ENCODE measurements around the gene ADAMTS7. TPM values are rescaled to one million over a fixed set of nuclear protein-coding genes. Genes with fewer than 3 reads are reported as not detected.
"Not testable (repeated sequence)": the region's sequence is repeated elsewhere in the genome, so short reads cannot be mapped to it uniquely, and the experiment has no call there.

ADAMTS7 gene
- total RNA-seq, 1 experiment from 2014 or later: 10.7 TPM

DNA sequence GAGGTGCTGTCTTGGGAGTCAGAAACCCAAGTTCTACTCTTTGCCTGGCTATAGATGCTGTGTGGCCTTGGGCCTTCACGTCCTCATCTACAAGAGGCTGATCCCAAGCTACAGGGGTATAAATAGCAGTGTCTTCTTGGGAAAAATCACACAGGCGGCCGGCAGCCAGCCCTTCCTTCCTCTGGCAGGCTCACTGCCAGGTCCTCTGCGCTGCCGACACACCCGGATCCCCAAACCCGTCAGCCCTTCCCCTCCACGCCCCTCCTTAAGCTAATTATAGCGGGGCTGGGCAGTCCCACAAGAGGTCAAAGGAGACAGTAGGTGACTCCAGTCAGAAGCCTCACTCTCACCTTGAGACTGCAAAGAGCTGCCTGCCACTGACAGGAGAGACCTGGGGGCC is 31.3 kb downstream of the ADAMTS7 start:
- DNase-seq (ENCODE audit: unreplicated experiment); H3K36me3 Mint-ChIP-seq (ENCODE audit: insufficient read depth, unreplicated experiment); H3K9me3 Mint-ChIP-seq (ENCODE audit: unreplicated experiment); H3K27me3 Mint-ChIP-seq (ENCODE audit: insufficient read depth, unreplicated experiment); CTCF ChIA-PET; H3K27ac Mint-ChIP-seq (ENCODE audit: low read depth, unreplicated experiment); H3K4me3 Mint-ChIP-seq (ENCODE audit: unreplicated experiment); H3K4me1 Mint-ChIP-seq (ENCODE audit: insufficient read depth, unreplicated experiment); POLR2A ChIA-PET; intact Hi-C loops (cut with micrococcal nuclease); BruUV-seq (replicated peaks): not testable (repeated sequence)

GRCh38 chr15:78779176-78779785 is 32.0 kb downstream of the ADAMTS7 start:
- H3K4me1 Mint-ChIP-seq (ENCODE audit: insufficient read depth, unreplicated experiment); H3K4me3 Mint-ChIP-seq (ENCODE audit: unreplicated experiment); H3K36me3 Mint-ChIP-seq (ENCODE audit: insufficient read depth, unreplicated experiment); intact Hi-C loops (cut with micrococcal nuclease); BruUV-seq (replicated peaks); DNase-seq (ENCODE audit: unreplicated experiment); CTCF ChIA-PET; POLR2A ChIA-PET; H3K27me3 Mint-ChIP-seq (ENCODE audit: insufficient read depth, unreplicated experiment); H3K27ac Mint-ChIP-seq (ENCODE audit: low read depth, unreplicated experiment); H3K9me3 Mint-ChIP-seq (ENCODE audit: unreplicated experiment): not testable (repeated sequence)

DNA sequence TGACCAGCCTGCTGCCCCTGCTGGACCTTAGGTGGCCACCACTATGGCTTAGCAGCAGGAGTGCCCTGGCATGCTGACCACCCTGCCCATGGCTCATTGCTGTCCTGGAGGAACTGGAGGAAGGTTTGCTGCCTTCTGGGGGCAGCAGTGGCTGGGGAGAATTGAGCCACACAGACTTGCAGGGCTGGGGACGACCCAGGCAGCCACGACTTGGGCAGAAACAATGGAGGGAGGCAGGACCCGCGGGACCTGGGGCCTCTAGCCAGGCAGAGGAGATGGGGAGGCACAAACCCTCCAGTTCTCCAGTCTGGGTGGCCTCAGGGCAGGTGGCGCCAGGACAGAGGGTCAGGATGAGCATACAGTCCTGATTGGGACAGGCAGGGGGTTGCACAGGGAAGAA is 32.8 kb downstream of the ADAMTS7 start:
- Mint-ChIP-seq H3K4me1 (ENCODE audit: insufficient read depth, unreplicated experiment) (no peaks in the 10 kb centered on the region), H3K4me3 (ENCODE audit: unreplicated experiment) (no peak overlapping the region), H3K27ac (ENCODE audit: low read depth, unreplicated experiment) (peak overlapping the region; percentile 81), H3K27me3 (ENCODE audit: insufficient read depth, unreplicated experiment) (no peaks in the 10 kb centered on the region), H3K9me3 (ENCODE audit: unreplicated experiment) (no peaks in the 10 kb centered on the region), H3K36me3 (ENCODE audit: insufficient read depth, unreplicated experiment) (peaks cover 6% of the 10 kb centered on the region)
- intact Hi-C loops (cut with micrococcal nuclease): no loop called here
- no TSS peak for BruUV-seq (replicated peaks)
- CTCF ChIA-PET: no interaction called here
- POLR2A ChIA-PET: no interaction called here
- DNase-seq (ENCODE audit: unreplicated experiment): no peak
- TF ChIP-seq, protein P1, sequence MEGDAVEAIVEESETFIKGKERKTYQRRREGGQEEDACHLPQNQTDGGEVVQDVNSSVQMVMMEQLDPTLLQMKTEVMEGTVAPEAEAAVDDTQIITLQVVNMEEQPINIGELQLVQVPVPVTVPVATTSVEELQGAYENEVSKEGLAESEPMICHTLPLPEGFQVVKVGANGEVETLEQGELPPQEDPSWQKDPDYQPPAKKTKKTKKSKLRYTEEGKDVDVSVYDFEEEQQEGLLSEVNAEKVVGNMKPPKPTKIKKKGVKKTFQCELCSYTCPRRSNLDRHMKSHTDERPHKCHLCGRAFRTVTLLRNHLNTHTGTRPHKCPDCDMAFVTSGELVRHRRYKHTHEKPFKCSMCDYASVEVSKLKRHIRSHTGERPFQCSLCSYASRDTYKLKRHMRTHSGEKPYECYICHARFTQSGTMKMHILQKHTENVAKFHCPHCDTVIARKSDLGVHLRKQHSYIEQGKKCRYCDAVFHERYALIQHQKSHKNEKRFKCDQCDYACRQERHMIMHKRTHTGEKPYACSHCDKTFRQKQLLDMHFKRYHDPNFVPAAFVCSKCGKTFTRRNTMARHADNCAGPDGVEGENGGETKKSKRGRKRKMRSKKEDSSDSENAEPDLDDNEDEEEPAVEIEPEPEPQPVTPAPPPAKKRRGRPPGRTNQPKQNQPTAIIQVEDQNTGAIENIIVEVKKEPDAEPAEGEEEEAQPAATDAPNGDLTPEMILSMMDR (IDR thresholded peaks at IDR 0.05; ENCODE audit: unreplicated experiment): no peak

- H3K9me3 Mint-ChIP-seq (ENCODE audit: unreplicated experiment); POLR2A ChIA-PET; DNase-seq (ENCODE audit: unreplicated experiment); intact Hi-C loops (cut with micrococcal nuclease); H3K27ac Mint-ChIP-seq (ENCODE audit: low read depth, unreplicated experiment); H3K4me1 Mint-ChIP-seq (ENCODE audit: insufficient read depth, unreplicated experiment); BruUV-seq (replicated peaks); H3K4me3 Mint-ChIP-seq (ENCODE audit: unreplicated experiment); H3K36me3 Mint-ChIP-seq (ENCODE audit: insufficient read depth, unreplicated experiment); H3K27me3 Mint-ChIP-seq (ENCODE audit: insufficient read depth, unreplicated experiment); CTCF ChIA-PET: not testable (repeated sequence)
These were observed 33.3 kb downstream of the ADAMTS7 start for GRCh38 chr15:78777953-78778345.

DNA sequence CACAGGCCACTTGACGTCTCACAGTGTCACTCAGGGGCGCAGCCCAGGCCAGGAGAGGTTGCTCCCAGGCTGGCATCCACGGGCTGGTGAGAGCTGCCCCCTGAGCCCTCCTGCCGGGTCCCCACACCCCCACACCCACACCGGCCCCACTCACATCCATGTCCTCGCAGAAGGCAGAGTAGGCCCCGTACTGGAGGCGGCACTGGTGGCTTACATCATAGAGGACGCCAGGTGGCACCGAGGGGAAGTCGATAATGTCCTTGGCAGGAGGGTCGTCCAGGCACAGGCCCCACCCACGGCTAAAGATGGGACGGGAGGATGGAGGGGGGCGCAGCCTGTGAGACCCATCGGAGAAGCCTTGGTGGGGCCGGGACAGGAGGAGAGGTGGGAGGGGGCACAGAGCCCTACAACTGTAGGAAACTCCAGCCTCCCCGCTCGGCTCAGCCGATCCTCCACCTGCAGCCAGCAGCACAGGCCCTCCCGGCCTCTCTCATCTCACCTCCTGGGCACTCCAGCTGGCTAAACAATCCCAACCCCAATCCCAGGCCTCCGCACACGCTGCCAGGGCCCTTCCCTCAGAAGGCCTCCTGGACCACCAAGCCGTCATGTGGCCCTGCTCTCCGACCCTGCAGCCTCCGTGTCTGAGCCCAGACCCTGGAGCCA is 33.8 kb downstream of the ADAMTS7 start:
- H3K36me3 Mint-ChIP-seq (ENCODE audit: insufficient read depth, unreplicated experiment); CTCF ChIA-PET; H3K4me1 Mint-ChIP-seq (ENCODE audit: insufficient read depth, unreplicated experiment); H3K27ac Mint-ChIP-seq (ENCODE audit: low read depth, unreplicated experiment); H3K4me3 Mint-ChIP-seq (ENCODE audit: unreplicated experiment); DNase-seq (ENCODE audit: unreplicated experiment); BruUV-seq (replicated peaks); H3K27me3 Mint-ChIP-seq (ENCODE audit: insufficient read depth, unreplicated experiment); H3K9me3 Mint-ChIP-seq (ENCODE audit: unreplicated experiment); intact Hi-C loops (cut with micrococcal nuclease); POLR2A ChIA-PET: not testable (repeated sequence)

DNA sequence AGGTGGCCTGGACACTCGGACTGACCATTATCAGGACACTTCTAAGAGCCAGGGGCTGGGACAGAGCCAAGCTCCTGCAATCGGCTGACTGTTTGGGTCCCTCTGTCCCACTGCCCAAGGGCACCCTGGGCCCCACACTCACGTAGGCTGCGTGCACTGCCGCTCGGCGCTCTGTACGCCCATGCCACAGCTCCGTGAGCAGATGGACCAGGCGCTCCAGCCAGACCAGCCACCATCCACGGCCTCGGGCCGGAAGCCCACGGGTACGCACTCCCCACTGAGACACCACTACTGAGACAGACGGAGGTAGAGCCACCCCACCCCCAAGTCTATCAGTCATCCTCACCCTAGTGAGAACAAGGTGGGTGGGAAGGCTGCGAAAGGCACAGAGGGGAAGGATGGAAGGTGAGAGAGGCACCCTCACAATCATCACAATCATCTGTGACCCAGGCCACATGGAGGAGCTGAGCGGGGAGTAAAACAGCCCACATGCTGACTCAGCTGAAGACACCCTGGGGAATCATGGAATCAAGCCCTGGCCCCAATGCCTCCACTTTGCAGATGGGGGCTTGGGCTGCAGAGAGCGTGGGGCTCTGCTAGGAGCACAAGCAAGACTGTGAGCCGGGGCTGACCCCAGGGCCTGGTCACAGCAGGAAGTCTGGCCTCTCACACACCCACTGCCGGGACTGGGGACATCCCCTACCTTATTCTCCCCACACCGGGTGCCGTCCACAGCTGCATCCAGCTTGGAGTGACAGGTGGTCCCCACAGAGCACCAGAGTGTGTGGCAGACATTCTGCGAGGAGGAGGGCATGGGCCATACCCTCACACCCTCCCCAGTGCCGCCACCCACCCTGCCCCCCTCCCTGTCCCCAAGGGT is 35.0 kb downstream of the ADAMTS7 start:
- H3K4me3 Mint-ChIP-seq (ENCODE audit: unreplicated experiment); CTCF ChIA-PET; H3K9me3 Mint-ChIP-seq (ENCODE audit: unreplicated experiment); intact Hi-C loops (cut with micrococcal nuclease); H3K4me1 Mint-ChIP-seq (ENCODE audit: insufficient read depth, unreplicated experiment); H3K27me3 Mint-ChIP-seq (ENCODE audit: insufficient read depth, unreplicated experiment); H3K27ac Mint-ChIP-seq (ENCODE audit: low read depth, unreplicated experiment); BruUV-seq (replicated peaks); POLR2A ChIA-PET; DNase-seq (ENCODE audit: unreplicated experiment): not testable (repeated sequence)
- peaks cover 12% of the 10 kb centered on the region for H3K36me3 Mint-ChIP-seq (ENCODE audit: insufficient read depth, unreplicated experiment)

All from MCF 10A (cell line).